Fibroblast of mammary gland (primary cell): ENCODE results near the gene PDIA4.

ENCODE experiments used
- DNase-seq: peaks from one replicate; pipeline ENCODE4 v3.0.0-alpha.2; 2010; ENCODE audit warnings: low read depth
- H3K4me3 ChIP-seq: 2 replicates; pipeline ENCODE4 v1.5.1; 2011; ENCODE audit warnings: low read depth, mild to moderate bottlenecking, low read length, moderate library complexity; ENCODE audit not compliant: control insufficient read depth
- TF ChIP-seq, protein P1 (sequence below): conservative IDR thresholded peaks from 2 replicates; pipeline ENCODE4 v1.5.1; 2011; ENCODE audit warnings: low read depth, low read length, inconsistent platforms; ENCODE audit not compliant: control insufficient read depth, insufficient read depth

PDIA4 gene

DNA sequence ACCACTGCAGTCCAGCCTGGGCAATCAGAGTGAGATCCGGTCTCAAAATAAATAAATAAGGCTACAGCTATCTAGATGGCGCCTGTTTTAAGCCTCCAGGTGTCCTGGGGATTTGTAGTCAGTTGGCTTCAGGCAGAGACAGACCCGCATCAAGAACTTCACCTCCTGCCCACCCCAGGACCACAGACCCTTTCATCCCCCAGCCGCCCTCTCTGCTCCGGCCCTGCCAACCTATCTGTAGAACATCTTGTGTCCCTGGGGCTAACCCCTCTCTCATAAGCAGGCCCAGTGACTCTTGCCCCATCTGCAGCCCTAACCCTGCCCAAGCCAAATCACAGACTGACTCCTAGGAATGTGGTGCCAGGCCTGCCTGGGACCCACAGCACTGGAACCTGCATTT lies 17.9 kb downstream of the PDIA4 start:
- TF ChIP-seq, protein P1, sequence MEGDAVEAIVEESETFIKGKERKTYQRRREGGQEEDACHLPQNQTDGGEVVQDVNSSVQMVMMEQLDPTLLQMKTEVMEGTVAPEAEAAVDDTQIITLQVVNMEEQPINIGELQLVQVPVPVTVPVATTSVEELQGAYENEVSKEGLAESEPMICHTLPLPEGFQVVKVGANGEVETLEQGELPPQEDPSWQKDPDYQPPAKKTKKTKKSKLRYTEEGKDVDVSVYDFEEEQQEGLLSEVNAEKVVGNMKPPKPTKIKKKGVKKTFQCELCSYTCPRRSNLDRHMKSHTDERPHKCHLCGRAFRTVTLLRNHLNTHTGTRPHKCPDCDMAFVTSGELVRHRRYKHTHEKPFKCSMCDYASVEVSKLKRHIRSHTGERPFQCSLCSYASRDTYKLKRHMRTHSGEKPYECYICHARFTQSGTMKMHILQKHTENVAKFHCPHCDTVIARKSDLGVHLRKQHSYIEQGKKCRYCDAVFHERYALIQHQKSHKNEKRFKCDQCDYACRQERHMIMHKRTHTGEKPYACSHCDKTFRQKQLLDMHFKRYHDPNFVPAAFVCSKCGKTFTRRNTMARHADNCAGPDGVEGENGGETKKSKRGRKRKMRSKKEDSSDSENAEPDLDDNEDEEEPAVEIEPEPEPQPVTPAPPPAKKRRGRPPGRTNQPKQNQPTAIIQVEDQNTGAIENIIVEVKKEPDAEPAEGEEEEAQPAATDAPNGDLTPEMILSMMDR = no peak
- DNase-seq = no peak
- H3K4me3 ChIP-seq = no peak overlapping the region

DNA sequence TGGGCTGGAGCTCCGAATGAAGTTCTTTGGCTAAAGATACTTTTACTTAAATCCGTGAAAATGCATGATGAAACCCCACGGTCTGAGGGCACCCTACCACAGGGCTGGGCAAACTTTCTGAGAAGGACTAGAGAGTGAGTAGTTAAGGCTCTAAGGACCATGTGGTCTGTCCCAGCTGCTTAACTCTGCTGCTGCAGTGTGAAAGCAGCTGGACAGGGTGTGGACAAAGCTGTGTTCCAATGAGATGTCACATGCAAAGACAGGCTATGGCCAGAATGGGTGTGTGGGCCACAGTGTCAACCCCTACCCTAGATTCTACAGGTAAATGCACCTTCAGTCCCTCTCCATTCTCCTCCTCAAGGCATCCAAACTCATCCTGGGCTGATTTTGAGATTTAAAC lies 18.8 kb downstream of the PDIA4 start:
- TF ChIP-seq, protein P1 = no peak
- no peak overlapping the region for H3K4me3 ChIP-seq
- no peak for DNase-seq

DNA sequence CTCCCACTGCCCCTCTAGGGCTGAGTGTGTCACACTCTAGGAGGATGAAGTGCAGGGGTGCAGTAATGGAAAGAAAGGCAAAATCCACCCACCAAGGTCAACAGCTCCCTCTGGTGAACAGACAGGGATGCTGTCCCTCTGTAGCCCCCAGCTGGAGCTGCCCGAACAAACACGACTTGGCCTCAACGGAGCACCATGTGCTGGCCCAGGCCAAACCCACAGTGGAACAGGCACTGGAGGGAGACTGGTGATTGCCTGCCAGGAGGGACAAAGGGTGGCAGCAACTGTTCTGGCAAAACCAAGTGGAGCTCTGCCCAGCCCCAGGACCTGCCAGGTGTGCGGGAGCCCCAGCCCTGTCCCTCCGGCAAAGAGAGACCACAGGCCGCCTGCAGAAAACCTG lies 20.7 kb downstream of the PDIA4 start:
- H3K4me3 ChIP-seq = no peak overlapping the region
- TF ChIP-seq, protein P1 = peak; percentile 16
- no peak for DNase-seq

DNA sequence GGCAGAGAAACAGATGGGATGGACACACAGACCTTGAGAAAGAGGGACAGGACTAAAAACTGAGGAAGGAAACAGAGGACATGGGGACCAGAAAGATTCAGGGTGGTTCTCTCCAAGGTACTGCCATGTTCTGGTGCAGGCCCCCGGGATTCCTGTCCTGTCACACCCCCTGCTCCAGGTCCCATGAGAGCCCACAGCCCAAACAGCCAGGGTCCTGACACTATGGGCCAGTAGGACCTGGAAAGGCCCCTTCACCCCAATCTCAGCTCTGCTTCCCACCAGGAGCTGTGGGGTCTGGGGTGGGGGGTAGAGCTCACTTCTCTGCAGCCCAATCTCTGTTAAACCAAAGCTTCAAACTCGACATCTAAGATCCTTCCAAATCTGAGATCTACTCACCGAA lies 21.2 kb downstream of the PDIA4 start:
- TF ChIP-seq, protein P1 = no peak
- DNase-seq = no peak
- H3K4me3 ChIP-seq = no peak overlapping the region

DNA sequence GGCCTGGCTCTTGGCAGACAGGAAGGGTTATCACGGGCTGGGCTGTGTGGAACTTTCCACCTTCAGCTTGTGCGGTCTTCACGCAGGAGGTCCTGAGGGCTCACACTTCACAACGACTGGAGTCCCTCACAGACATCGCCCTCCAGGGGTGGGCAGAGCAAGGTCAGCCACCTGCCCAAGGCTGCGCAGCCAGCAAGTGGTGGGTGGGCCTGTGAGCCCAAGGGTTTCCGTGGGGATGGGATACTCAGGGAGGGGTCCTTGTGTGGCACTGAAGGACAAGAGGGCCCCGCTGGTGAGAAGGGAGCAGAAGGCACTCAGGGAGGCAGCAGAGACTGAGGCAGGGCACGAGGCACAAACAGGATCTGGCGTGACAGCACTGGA lies 22.0 kb downstream of the PDIA4 start:
- no peak for DNase-seq
- TF ChIP-seq, protein P1 = no peak

DNA sequence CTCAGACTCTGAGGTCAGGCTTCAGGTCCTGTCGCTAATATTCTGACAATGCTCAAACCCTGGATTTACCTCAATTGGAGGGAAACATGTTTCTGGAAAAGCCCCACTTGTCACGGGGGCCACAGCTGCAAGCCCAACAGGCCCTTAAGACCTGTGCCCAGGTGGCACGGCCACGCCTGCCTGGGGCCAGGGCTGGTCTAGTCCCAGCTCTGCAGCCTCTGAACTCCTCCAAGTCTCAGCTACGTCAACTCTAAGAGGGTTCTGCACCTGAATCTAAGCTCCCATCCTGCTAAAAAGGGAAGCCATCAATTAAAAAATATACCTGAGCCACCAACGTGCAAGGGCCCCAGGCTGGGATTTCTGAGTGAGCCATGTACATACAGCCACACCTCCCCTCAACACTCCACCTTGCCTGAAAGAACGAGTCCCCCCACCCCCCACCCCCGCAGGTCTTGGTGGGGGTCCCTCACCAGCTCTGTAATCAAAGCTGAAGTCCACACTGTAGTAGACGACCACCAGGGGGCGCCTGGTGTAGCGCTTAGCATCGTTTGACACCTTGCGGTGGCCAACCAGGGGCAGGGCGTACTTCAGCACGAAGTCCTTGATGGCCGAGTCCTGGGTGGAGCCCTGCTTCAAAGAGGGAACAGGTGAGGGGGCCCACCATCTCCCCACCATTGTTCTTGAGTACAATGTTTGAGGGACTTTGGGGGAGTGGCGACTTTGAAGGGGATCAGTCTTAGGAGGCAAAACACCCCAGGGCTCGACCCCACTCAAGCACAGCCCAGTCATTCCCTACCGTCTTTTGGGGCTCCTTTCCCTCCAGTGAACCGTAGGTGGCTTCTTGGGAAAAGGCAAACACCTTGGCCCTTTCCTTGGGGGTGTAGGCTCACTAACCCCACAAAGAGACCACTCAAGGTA lies 22.6 kb downstream of the PDIA4 start:
- peak; percentile 68 for DNase-seq
- H3K4me3 ChIP-seq = no peak overlapping the region
- TF ChIP-seq, protein P1 = peak; percentile 65

More for the DNA sequence above, 22.0 kb downstream of the PDIA4 start:
- H3K4me3 ChIP-seq = no peak overlapping the region
